Muscle of leg (tissue), 11 donors: ENCODE data around the gene PLCB2. TPM values are rescaled to one million over a fixed set of nuclear protein-coding genes. Genes with fewer than 3 reads are reported as not detected.

Source experiments
- DNase-seq: peaks from one replicate; pipeline ENCODE4 v3.0.0; 2013
- H3K27ac ChIP-seq: one replicate; pipeline ENCODE4 v1.5.1; 2013; ENCODE audit warnings: mild to moderate bottlenecking, low read length, control low read depth
- H3K27me3 ChIP-seq: one replicate; pipeline ENCODE4 v1.6.1; 2013; ENCODE audit warnings: low read length; ENCODE audit not compliant: control insufficient read depth, insufficient read depth
- H3K36me3 ChIP-seq: one replicate; pipeline ENCODE4 v1.6.1; 2013; ENCODE audit warnings: low read length; ENCODE audit not compliant: control insufficient read depth, insufficient read depth
- H3K4me1 ChIP-seq: one replicate; pipeline ENCODE4 v1.6.1; 2013; ENCODE audit warnings: low read length; ENCODE audit not compliant: control insufficient read depth, insufficient read depth
- H3K4me3 ChIP-seq: one replicate; pipeline ENCODE4 v1.5.1; 2013; ENCODE audit warnings: low read length, control low read depth
- H3K9me3 ChIP-seq: replicated peaks from 2 replicates; pipeline ENCODE4 v1.6.1; 2013; ENCODE audit warnings: low read depth, low read length; ENCODE audit not compliant: control insufficient read depth
- WGBS: methylation state at CpG from one replicate; pipeline ENCODE4 v1.1.5; 2013; ENCODE audit warnings: missing lambda C conversion rate; ENCODE audit not compliant: insufficient coverage; 5-methylcytosine and 5-hydroxymethylcytosine counted together
- polyA plus RNA-seq, 8 donors: library from polyadenylated mRNA; unstranded; fragments of 120-200 nt; gene quantifications; one replicate each; pipeline versions ENCODE4 v1.2.1 to v1.2.3, GENCODE V29; 2013; ENCODE audit warnings: inconsistent platforms in 1 of 8, low replicate concordance in 1 of 8; ENCODE audit not compliant: insufficient read length in 8 of 8, insufficient read depth in 1 of 8
- total RNA-seq: library from RNA; stranded (reverse); fragments of 120-200 nt; gene quantifications from one replicate; pipeline ENCODE4 v1.2.4, GENCODE V29; 2013

Gene PLCB2
- total and polyA plus RNA-seq, 9 donors, result 4.8 to 11.5 (median 8.7) TPM

DNA sequence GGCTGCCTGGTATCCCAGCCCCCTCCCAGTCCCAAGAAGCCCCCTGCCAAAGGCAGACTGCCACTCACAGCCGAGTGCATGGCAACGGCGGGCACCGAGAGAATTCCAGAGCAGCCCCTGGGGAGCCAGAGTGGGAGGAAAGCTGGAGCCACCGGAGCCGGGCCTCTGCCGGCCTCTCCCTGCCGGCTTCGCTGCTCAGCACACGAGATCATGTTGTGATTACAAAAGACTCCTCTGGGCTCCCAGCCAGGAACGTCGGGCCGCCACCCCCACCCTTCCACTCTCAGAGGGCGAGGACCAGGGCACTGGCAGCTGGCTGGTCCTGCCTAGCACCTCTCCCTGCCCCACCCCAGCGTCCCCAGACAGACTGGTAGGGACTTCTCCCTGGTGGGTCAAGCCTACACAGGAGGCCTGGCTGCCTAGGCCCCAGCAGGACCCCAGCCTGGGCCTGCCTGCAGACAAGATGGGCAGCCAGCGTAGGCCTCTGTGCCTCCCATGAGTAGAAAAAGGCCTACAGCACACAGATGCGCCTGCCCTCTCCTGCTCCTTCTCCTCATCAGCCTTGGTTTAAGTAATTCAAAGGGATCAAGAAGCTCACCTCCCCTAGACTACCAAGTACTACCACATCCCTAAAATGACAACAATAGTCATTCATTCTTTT is 33.1 kb upstream of the PLCB2 start, which contains the start of gene CCDC9B:
Gene CCDC9B, minus strand, starts transcription at position 200 of the 661 bp plus-strand sequence. Its CDS starts 120 bp downstream, at position 80.
- Histone ChIP-seq H3K9me3 (no peaks in the 10 kb centered on the region), H3K4me3 (peak within 1 kb of the TSS; percentile 22), H3K27me3 (no peaks in the 10 kb centered on the region), H3K36me3 (no peaks in the 10 kb centered on the region), H3K27ac (peak within 1 kb of the TSS; percentile 89), H3K4me1 (peaks cover 68% of the 10 kb centered on the region)
- peak; percentile 88 for DNase-seq
- 12% methylated on average over 15 of the region's 17 CpGs for WGBS

DNA sequence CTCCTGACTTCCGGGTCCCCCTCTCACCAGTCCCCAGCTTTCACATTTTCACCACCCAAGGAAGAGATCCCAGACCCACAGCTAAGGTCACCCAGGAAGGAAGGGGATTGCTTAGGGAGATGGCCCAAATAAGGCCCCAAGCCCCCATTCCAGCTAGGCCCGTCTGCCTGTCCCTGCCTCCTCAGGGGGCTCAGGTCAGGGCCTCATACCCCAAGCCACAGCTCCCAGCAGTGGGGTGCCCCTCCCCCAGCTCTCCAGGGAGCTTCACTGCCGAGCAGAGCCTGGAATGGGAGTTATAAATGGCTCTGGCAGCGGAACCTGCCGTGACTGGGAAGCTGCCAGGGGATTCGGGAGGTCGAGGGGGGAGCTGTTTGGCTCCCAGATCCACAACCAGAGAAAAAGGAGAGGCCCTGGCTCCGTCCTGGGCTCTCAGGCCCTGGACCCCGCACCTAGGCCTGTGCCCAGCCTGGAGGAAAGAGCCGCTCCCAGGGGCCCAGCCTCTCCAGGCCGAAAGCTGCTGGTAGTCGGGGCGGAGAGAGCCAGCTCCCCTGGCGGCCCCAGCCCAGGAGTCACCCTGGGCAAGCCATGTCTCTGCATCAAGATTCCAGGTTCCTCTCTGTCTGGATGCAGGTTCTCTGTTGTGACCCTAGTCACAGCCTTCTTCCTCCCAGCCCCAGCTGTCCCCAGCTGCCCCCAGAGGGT is 32.5 kb upstream of the PLCB2 start:
- peak; percentile 81 for DNase-seq
- peak overlapping the region; percentile 22 for H3K4me3 ChIP-seq
- peaks cover 74% of the 10 kb centered on the region for H3K4me1 ChIP-seq
- peak overlapping the region; percentile 89 for H3K27ac ChIP-seq
- no peaks in the 10 kb centered on the region for H3K27me3 ChIP-seq
- no peaks in the 10 kb centered on the region for H3K36me3 ChIP-seq
- WGBS, result 25% methylated on average over 8 of the region's 14 CpGs
- no peaks in the 10 kb centered on the region for H3K9me3 ChIP-seq

DNA sequence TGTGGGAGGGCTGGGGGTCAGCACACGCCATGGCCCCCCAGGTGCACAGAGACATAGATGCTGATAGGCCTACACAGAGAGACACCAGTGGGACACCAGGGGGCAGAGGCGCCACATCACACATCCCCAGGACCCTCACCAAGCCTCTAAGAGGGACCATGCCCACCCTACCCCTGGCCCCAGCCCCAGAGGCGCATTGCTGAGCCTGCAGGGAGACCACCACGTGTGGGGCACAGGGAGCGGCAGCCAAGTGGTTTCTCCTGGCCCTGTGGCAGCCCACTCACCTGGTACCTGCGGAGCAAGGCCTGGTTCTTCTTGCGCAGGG is 31.8 kb upstream of the PLCB2 start:
- DNase-seq, result no peak
- H3K27me3 ChIP-seq, result no peaks in the 10 kb centered on the region
- WGBS, result 80% methylated on average over 6 of the region's 7 CpGs
- peaks cover 79% of the 10 kb centered on the region for H3K4me1 ChIP-seq
- H3K27ac ChIP-seq, result peak overlapping the region; percentile 89
- H3K9me3 ChIP-seq, result no peaks in the 10 kb centered on the region
- H3K36me3 ChIP-seq, result no peaks in the 10 kb centered on the region
- peak overlapping the region; percentile 22 for H3K4me3 ChIP-seq

DNA sequence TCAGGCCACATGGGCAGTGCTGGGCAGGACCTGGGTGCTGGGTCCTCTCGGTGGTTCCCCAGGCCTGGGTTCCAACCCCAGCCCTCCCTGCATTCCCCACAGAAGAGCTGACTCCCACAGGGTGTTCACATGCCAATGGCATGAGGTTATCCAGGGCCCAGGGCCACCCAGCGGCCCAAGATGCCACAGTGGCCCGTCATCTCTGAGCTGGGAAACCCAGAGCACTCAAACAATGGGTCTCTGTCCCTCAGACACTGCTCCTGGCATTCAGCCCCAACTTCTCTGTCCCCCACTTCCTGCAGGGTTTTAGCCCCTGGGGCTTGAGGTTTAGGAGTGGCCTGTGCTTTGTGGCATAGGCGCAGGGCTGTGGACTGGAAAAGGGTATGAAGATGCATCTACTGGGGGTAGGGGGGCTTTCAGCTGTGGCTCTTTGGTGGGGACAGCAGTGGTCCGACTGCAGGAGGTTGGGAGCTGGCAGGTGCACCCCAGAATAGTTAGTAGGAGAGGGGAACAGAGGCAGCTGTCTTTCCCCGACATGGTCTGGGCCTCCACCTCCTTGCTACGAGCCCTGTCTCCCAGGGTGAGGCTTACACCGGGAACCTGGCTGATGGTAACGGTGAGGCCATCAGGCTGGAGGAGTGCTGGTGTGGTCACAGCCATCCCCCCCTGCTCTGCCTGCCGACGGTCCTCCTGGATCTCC is 31.3 kb upstream of the PLCB2 start:
- Histone ChIP-seq H3K9me3 (no peaks in the 10 kb centered on the region), H3K4me3 (no peak overlapping the region), H3K27ac (peak overlapping the region; percentile 89), H3K27me3 (no peaks in the 10 kb centered on the region), H3K36me3 (no peaks in the 10 kb centered on the region), H3K4me1 (peaks cover 79% of the 10 kb centered on the region)
- WGBS, result 75% methylated on average over 8 of the region's 11 CpGs
- no peak for DNase-seq

DNA sequence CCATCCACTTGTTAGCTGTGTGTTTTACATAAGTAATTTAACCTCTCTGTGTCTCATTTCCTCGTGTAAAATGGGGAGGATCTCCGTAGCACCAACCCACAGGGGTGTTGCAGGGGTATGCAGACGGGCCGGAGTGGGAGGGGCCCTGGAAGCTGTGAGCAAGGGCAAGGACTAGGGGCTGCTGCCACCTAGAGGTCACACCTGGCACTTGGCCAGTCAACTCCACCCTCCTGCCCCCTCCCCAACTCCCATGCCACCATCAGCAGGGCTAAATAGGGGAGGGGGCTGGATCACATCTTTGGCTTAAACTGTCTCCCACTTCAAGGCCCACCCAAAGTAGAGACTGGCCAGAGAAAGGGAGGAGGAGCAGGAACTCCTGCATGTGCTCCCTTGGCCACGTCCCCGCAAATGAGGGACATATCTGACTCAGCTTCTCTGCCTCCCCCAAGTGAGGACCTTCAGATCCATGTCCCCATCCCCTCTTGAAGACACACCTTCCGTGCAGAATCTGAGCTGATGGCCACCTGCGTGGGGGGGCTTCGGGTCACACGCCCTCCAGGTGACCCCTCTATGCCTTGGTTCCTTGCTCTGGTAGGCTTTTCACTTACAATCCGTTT is 30.4 kb upstream of the PLCB2 start:
- Histone ChIP-seq H3K27ac (no peak overlapping the region), H3K9me3 (no peaks in the 10 kb centered on the region), H3K36me3 (no peaks in the 10 kb centered on the region), H3K27me3 (no peaks in the 10 kb centered on the region), H3K4me1 (peaks cover 79% of the 10 kb centered on the region), H3K4me3 (no peak overlapping the region)
- peak; percentile 67 for DNase-seq
- 42% methylated on average over 6 of the region's 11 CpGs for WGBS

DNA sequence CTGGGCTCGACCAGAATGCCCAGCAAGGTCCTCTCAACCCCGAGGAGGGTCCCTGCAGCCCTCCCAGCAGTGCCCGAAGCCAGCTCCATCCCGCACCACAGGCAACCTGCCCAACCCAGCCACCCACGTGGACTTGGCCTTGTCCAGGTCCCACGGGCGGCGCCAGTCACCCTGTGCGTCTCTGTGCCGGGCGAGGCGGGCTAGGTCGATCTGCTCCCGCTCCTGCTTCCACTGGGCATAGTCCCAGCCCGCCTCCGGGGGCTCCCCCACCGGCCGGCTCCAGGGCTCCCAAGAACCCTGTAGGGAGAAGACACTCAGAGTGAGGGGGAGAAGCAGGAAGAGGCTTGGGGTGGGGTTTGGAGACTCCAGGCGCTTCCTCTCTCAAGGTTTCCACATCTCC is 29.9 kb upstream of the PLCB2 start:
- Histone ChIP-seq H3K27ac (no peak overlapping the region), H3K27me3 (no peaks in the 10 kb centered on the region), H3K36me3 (no peaks in the 10 kb centered on the region), H3K4me1 (peaks cover 75% of the 10 kb centered on the region), H3K4me3 (no peak overlapping the region), H3K9me3 (no peaks in the 10 kb centered on the region)
- DNase-seq, result no peak
- 76% methylated on average over 12 of the region's 19 CpGs for WGBS

DNA sequence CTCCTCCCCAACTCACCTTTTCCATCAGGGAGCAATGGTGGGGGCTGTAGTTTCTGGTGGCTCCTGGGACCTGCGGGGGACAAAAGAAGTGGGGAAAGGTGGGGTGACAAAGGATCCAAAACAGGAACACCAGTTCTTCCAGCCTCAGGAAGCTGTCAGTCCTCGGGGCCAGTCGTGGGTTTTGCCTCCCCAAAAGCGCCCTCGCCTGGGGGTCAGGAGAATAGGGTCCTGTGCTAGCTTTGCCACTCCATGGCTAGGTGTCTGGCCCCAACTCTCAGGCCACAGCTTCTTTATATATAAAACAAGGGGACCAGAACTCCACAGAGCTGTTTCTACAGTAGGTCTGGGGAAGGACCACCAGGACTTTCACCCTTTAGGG is 29.0 kb upstream of the PLCB2 start:
- no peaks in the 10 kb centered on the region for H3K36me3 ChIP-seq
- H3K4me3 ChIP-seq, result no peak overlapping the region
- peaks cover 75% of the 10 kb centered on the region for H3K4me1 ChIP-seq
- WGBS, result 37% methylated on average over 2 of the region's 5 CpGs
- H3K27ac ChIP-seq, result no peak overlapping the region
- H3K9me3 ChIP-seq, result no peaks in the 10 kb centered on the region
- DNase-seq, result no peak
- H3K27me3 ChIP-seq, result no peaks in the 10 kb centered on the region

DNA sequence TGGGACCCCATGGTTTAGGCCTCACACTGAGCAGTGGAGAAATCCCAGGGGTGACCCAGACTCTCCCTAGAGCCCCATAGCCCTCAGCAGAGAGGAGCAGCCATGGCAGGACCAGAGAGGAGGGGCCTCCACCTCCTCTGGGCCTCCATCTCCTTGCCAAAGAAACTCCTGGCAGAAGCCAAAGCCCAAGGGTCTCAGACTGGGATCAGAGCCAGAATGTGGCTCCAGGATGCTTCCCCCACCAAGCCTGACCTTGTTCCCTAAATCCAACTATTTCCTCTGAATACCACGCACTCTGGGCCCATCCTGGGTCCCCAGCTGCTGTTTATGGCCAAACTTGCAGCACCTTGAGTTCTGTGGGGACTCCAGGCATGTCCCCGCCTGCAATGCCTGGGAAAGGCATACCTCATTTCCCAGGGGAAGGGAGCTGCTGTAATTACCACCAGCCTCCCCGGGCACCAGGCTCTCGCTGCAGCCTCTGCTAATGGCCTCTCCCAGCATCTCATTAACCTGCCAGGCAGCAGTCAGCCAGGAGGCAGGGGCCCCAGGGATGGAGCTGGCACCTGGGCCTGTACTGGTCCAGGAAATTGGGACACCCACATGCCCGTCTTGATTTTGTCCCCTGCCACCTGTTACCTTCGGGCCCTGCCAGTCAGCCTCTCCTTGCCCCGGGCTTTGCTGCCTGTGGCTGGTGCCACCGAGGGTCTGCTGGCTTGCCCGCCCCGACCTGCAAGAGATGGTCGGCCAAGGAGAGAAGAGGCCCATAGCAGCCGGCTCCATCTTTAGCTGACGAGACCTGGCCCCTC is 28.4 kb upstream of the PLCB2 start:
- H3K27ac ChIP-seq, result no peak overlapping the region
- no peaks in the 10 kb centered on the region for H3K9me3 ChIP-seq
- H3K27me3 ChIP-seq, result no peaks in the 10 kb centered on the region
- H3K4me3 ChIP-seq, result no peak overlapping the region
- no peaks in the 10 kb centered on the region for H3K36me3 ChIP-seq
- peaks cover 73% of the 10 kb centered on the region for H3K4me1 ChIP-seq
- DNase-seq, result no peak
- 52% methylated on average over 8 of the region's 13 CpGs for WGBS

DNA sequence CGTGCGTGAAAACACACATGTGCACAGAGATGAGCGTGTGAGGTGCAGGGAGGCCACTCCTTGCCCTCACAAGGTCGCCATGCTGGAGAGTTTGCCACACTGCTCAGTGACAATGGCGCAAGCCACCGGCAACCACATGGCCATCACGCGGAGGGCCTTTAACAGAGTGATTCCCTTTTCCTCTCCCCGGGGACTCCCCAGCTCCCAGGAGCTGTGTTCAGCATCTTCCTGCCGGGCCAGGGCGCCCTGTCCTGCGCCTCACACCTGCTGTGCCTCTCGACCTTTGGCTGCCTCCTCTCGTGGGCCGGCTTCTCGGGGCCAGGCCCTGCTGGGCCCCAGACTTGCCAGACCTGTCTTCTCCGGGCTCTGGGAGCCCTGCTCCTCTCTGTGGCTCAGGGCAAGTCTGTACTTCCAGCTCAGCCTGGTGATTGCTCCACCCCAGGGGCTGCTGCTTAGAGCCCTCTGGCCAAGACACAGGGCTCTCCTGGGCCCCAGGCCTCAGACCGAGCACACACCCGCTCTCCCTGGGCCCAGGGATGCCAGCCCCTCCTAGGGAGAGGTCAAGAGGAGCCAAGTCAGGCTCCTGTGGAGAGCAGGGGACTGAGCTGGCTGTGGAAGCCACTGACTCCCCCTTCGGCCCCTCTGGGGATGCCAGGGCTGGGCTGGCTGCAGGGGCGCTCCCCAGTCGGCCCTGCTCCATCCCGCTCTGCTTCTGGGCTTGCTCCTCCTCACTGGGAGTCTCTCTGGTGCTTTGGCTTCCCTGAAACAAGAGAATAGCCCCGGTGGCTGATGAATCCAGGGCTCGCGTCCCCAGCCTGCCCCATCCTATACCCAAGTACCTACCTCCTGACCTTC is 27.4 kb upstream of the PLCB2 start:
- H3K4me3 ChIP-seq, result no peak overlapping the region
- no peaks in the 10 kb centered on the region for H3K36me3 ChIP-seq
- DNase-seq, result no peak
- 67% methylated on average over 22 of the region's 26 CpGs for WGBS
- peaks cover 73% of the 10 kb centered on the region for H3K4me1 ChIP-seq
- H3K9me3 ChIP-seq, result no peaks in the 10 kb centered on the region
- H3K27ac ChIP-seq, result peak overlapping the region; percentile 84
- H3K27me3 ChIP-seq, result no peaks in the 10 kb centered on the region
